HCT116 (cell line): ENCODE data around the gene CALM3. TPM values are rescaled to one million over a fixed set of nuclear protein-coding genes. Genes with fewer than 3 reads are reported as not detected.

ENCODE experiments used
- ATAC-seq: fragments of 200-7000 bp; cut with Tn5 transposase; 2 replicates; pipeline ENCODE4 v1.9.1; 2020; ENCODE audit warnings: mild to moderate bottlenecking, moderate library complexity
- BruUV-seq: library from RNA; stranded (reverse); fragments of 400-500 nt; replicated peaks from 2 replicates; lab custom pipeline; 2021; lab: Mats Ljungman, UMichigan
- CTCF ChIA-PET: fragments of 300-600 bp; sonication (Branson Sonifier 250); formaldehyde crosslinking; loops from one replicate; lab custom pipeline; 2021; ENCODE audit warnings: antibody characterized with exemption; lab: Charles Lee
- POLR2A ChIA-PET: fragments of 300-600, 350-600 bp; sonication (Branson Sonifier 250); formaldehyde crosslinking; loops from one replicate; lab custom pipeline; 2021; ENCODE audit warnings: antibody characterized with exemption; lab: Charles Lee
- RAD21 ChIA-PET, 2 experiments: fragments of 300-600 bp; sonication (Branson Sonifier 250); formaldehyde crosslinking; loops; one replicate each; lab custom pipeline; 2023; ENCODE audit warnings: low total read pairs in 2 of 2; ENCODE audit not compliant: uncharacterized antibody in 2 of 2, unreplicated experiment in 2 of 2, low non-redundant PET in 1 of 2; lab: Charles Lee
- DNase-seq: peaks from one replicate; pipeline ENCODE4 v3.0.0-alpha.2; 2010; ENCODE audit warnings: low read depth, low spot score
- H2AFZ ChIP-seq: fragments of 200-600 bp; shearing (Covaris generic), sonication (generic); 2 replicates; pipeline ENCODE4 v1.6.1; 2017; ENCODE audit warnings: low read depth, mixed run types, mixed read lengths, antibody characterized with exemption, low read length; ENCODE audit not compliant: poor library complexity, severe bottlenecking
- H3K27ac ChIP-seq: 2 replicates; pipeline ENCODE4 v1.5.1; 2012; ENCODE audit warnings: low read depth, low read length
- H3K27me3 ChIP-seq: fragments of 200-600 bp; sonication (generic); 2 replicates; pipeline ENCODE4 v1.6.1; 2016; ENCODE audit warnings: mixed run types, low read length, mixed read lengths; ENCODE audit not compliant: insufficient read depth
- H3K36me3 ChIP-seq, 2 experiments: fragments of 200-500 bp in 1 of 2; fragments of 200-600 bp in 1 of 2; sonication (Bioruptor generic) in 1 of 2; sonication (generic) in 1 of 2; 2 replicates each; pipeline versions ENCODE4 v1.5.1 to v1.6.1; 2014 to 2016; ENCODE audit warnings: low read length in 2 of 2, inconsistent platforms in 1 of 2, mixed read lengths in 1 of 2, mixed run types in 1 of 2; ENCODE audit not compliant: insufficient read depth in 2 of 2, control insufficient read depth in 1 of 2
- H3K4me1 ChIP-seq, 2 experiments: fragments of 200-600 bp in 1 of 2; sonication (generic) in 1 of 2; 2 replicates each; pipeline versions ENCODE4 v1.5.1 to v1.6.1; 2012 to 2017; ENCODE audit warnings: low read length in 2 of 2, inconsistent platforms in 1 of 2, mild to moderate bottlenecking in 1 of 2, mixed read lengths in 1 of 2, mixed run types in 1 of 2, moderate library complexity in 1 of 2; ENCODE audit not compliant: insufficient read depth in 2 of 2, control insufficient read depth in 1 of 2
- H3K4me2 ChIP-seq: fragments of 200-600 bp; sonication (generic); 2 replicates; pipeline ENCODE4 v1.6.1; 2017; ENCODE audit warnings: mixed run types, low read length, mixed read lengths
- H3K4me3 ChIP-seq, 2 experiments: fragments of 200-600 bp in 1 of 2; sonication (generic) in 1 of 2; replicated peaks in 1 of 2; 2 replicates each; pipeline ENCODE4 v1.5.1; 2011 to 2016; ENCODE audit warnings: low read length in 2 of 2, control low read depth in 1 of 2, low read depth in 1 of 2, mild to moderate bottlenecking in 1 of 2, mixed read lengths in 1 of 2, mixed run types in 1 of 2
- H3K79me2 ChIP-seq: fragments of 200-600 bp; sonication (generic); 2 replicates; pipeline ENCODE4 v1.6.1; 2017; ENCODE audit warnings: mild to moderate bottlenecking, mixed run types, low read length, moderate library complexity, mixed read lengths; ENCODE audit not compliant: insufficient read depth
- H3K9ac ChIP-seq: fragments of 200-600 bp; sonication (generic); 2 replicates; pipeline ENCODE4 v1.6.1; 2016; ENCODE audit warnings: low read length, mixed read lengths
- H3K9me2 ChIP-seq: fragments of 200-600 bp; sonication (generic), shearing (Covaris generic); 2 replicates; pipeline ENCODE4 v1.6.1; 2017; ENCODE audit warnings: mixed run types, mild to moderate bottlenecking, moderate library complexity; ENCODE audit not compliant: insufficient read depth
- H3K9me3 ChIP-seq, 2 experiments: fragments of 200-500 bp in 1 of 2; fragments of 200-600 bp in 1 of 2; sonication (Bioruptor generic) in 1 of 2; sonication (generic) in 1 of 2; 2 replicates each; pipeline ENCODE4 v1.6.1; 2014 to 2017; ENCODE audit warnings: low read length in 2 of 2, mixed read lengths in 2 of 2, inconsistent platforms in 1 of 2, low read depth in 1 of 2, mild to moderate bottlenecking in 1 of 2, mixed run types in 1 of 2, moderate library complexity in 1 of 2; ENCODE audit not compliant: control insufficient read depth in 1 of 2, insufficient read depth in 1 of 2
- H4K20me1 ChIP-seq: fragments of 200-600 bp; sonication (generic), shearing (Covaris generic); 2 replicates; pipeline ENCODE4 v1.6.1; 2017; ENCODE audit warnings: mixed run types, mild to moderate bottlenecking, moderate library complexity; ENCODE audit not compliant: insufficient read depth
- ATF3 ChIP-seq: IDR thresholded peaks from 2 replicates; pipeline ENCODE4 v1.6.1; 2012
- CTCF ChIP-seq, 3 experiments: fragments of 200-600 bp in 1 of 3; sonication (generic) in 1 of 3; IDR thresholded peaks in 2 of 3; conservative IDR thresholded peaks in 1 of 3; 2 replicates each; pipeline ENCODE4 v1.5.1; 2012 to 2017; ENCODE audit warnings: low read depth in 2 of 3, low read length in 2 of 3, antibody characterized with exemption in 1 of 3, borderline replicate concordance in 1 of 3, control low read depth in 1 of 3, mild to moderate bottlenecking in 1 of 3, mixed read lengths in 1 of 3, mixed run types in 1 of 3, moderate library complexity in 1 of 3; ENCODE audit not compliant: insufficient read depth in 1 of 3
- EGR1 ChIP-seq: IDR thresholded peaks from 2 replicates; pipeline ENCODE4 v1.6.1; 2012; ENCODE audit warnings: low read depth
- EZH2phosphoT487 ChIP-seq: fragments of 200-600 bp; IDR thresholded peaks from 2 replicates; pipeline ENCODE4 v1.6.1; 2018; ENCODE audit warnings: antibody characterized with exemption, borderline replicate concordance
- JUND ChIP-seq: IDR thresholded peaks from 2 replicates; pipeline ENCODE4 v1.6.1; 2012
- POLR2A ChIP-seq: IDR thresholded peaks from 2 replicates; pipeline ENCODE4 v1.7.0; 2011; ENCODE audit warnings: borderline replicate concordance; ENCODE audit not compliant: insufficient read depth, insufficient read length; ENCODE audit errors: extremely low read depth
- POLR2AphosphoS5 ChIP-seq: IDR thresholded peaks from 2 replicates; pipeline ENCODE4 v1.6.1; 2011; ENCODE audit warnings: mild to moderate bottlenecking, low read depth, low read length, moderate library complexity
- SP1 ChIP-seq: IDR thresholded peaks from 2 replicates; pipeline ENCODE4 v1.6.1; 2012; ENCODE audit warnings: low read depth
- TCF7L2 ChIP-seq: IDR thresholded peaks from 2 replicates; pipeline ENCODE4 v1.7.0; 2011; ENCODE audit warnings: borderline replicate concordance, inconsistent platforms; ENCODE audit not compliant: insufficient read depth, insufficient read length; ENCODE audit errors: extremely low read depth
- YY1 ChIP-seq: IDR thresholded peaks from 2 replicates; pipeline ENCODE4 v1.6.1; 2011; ENCODE audit warnings: low read length, low read depth, moderate library complexity, mild to moderate bottlenecking; ENCODE audit not compliant: insufficient replicate concordance; ENCODE audit errors: extremely low read depth
- ZBTB33 ChIP-seq: IDR thresholded peaks from 2 replicates; pipeline ENCODE4 v1.6.1; 2011; ENCODE audit warnings: mild to moderate bottlenecking, low read length, moderate library complexity; ENCODE audit not compliant: insufficient replicate concordance; ENCODE audit errors: extremely low read depth
- ZFX ChIP-seq: fragments of 450-650 bp; IDR thresholded peaks from 2 replicates; pipeline ENCODE4 v1.6.1; 2017
- ZNF274 ChIP-seq: fragments of 200-500 bp; sonication (Bioruptor generic); IDR thresholded peaks from 2 replicates; pipeline ENCODE4 v1.6.1; 2014; ENCODE audit warnings: mild to moderate bottlenecking, low read depth, low read length, inconsistent platforms
- intact Hi-C: fragments of 100-400 bp; cut with micrococcal nuclease; formaldehyde crosslinking; loops from 2 replicates; pipeline ENCODE4 v1.10.0; 2022
- total RNA-seq: library from RNA; stranded (reverse); gene quantifications from one replicate; pipeline ENCODE4 v1.2.1, GENCODE V29; 2021; ENCODE audit not compliant: unreplicated experiment

Gene CALM3
- total RNA-seq, 1 experiment from 2014 or later: 335 TPM

- H3K36me3 ChIP-seq: no peaks in the 10 kb centered on the region
- H3K9me2 ChIP-seq: no peaks in the 10 kb centered on the region
- ChIA-PET RAD21 (no interaction called here), POLR2A (no interaction called here), CTCF (interaction anchor here (1.5 kb wide), 1 partner anchor 45 kb away, joined by 3 read pairs; no protein-coding TSS in a partner anchor)
- H3K79me2 ChIP-seq: no peaks in the 10 kb centered on the region
- H3K4me2 ChIP-seq: peak overlapping the region; percentile 88; the same call in 1 of the 2 replicates
- H3K4me3 ChIP-seq: no peak overlapping the region
- intact Hi-C loops: no loop called here
- DNase-seq (no peak), ATAC-seq (no peak)
- no peak overlapping the region for H3K27ac ChIP-seq
- BruUV-seq: no TSS peak
- no peak overlapping the region for H2AFZ ChIP-seq
- no peaks in the 10 kb centered on the region for H4K20me1 ChIP-seq
- no peaks in the 10 kb centered on the region for H3K27me3 ChIP-seq
- no peaks in the 10 kb centered on the region for H3K9me3 ChIP-seq
- peaks cover 14 to 29% of the 10 kb centered on the region in 2 experiments for H3K4me1 ChIP-seq
- no peak overlapping the region; the same call in 1 of the 2 replicates for H3K9ac ChIP-seq
- TF ChIP-seq ZBTB33: no peak
- TF ChIP-seq EZH2phosphoT487: no peak
- no peak for TF ChIP-seq ATF3
- TF ChIP-seq ZNF274: no peak
- TF ChIP-seq YY1: no peak
- TF ChIP-seq TCF7L2: no peak
- TF ChIP-seq POLR2AphosphoS5: no peak
- TF ChIP-seq ZFX: no peak
- no peak for TF ChIP-seq JUND
- no peak for TF ChIP-seq EGR1
- TF ChIP-seq CTCF (IDR thresholded peaks at IDR 0.05 in 2 of 3, conservative IDR thresholded peaks at IDR 0.05 in 1 of 3; ENCODE audit: borderline replicate concordance in 1 of 3, insufficient read depth in 1 of 3, low read depth in 2 of 3, low read length in 2 of 3): no peak
- no peak for TF ChIP-seq SP1
- no peak for TF ChIP-seq POLR2A
Observed at GRCh38 chr19:46659151-46660007, 58.2 kb downstream of the CALM3 start.
